ENCODE results near the gene TMEM266. TPM values are rescaled to one million over a fixed set of nuclear protein-coding genes. Genes with fewer than 3 reads are reported as not detected.

Gene TMEM266
- total RNA-seq, 5 donors from 2014 or later (not counting 1 experiment from before 2014, with no cell fraction given), result 0.16 TPM; not detected in 4

DNA sequence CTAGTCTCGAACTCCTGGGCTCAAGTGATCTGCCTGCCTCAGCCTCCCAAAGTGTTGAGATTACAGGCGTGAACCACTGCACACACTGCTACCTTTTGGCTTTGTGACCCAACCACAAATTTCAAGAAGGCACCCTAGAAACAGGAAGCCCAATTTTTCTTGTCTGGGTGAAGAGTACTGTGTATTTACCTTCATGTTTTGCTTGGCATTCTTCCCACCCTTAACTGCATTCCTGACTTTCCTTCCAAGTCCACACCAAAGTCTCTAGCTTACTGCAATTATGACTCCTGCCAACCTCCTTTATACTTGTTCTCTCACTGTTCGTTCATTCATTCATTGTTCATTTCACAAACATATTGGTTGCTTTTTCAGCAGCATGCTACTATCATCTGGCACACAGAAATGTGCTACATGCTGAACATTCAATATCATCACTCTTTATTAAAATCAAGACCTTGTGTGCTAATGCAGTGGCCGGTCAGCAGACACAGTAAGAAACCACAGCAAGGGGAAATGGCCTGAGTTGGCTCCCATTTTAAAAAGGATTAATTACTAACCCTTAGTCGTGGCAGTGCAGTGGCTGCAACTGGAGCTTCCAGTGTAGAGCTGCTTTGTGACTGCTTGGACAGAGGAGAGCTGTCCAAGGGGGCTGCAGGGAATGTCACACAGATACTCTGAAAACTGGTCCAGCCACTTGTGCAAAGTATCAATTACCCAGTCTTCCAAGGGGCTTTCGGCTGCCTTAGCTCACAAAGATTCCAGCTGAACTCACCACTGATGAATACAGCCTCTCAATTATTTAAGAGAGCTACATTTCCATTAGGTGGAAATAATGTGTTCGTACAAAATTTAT, 157.5 kb downstream of the TMEM266 start:
- WGBS (ENCODE audit: insufficient coverage), result 94% methylated on average over 3 of the region's 7 CpGs
- no peak overlapping the region for H3K27ac ChIP-seq (ENCODE audit: low read length)
- H3K36me3 ChIP-seq (ENCODE audit: control insufficient read depth in 2 of 2, extremely low read depth in 1 of 2, insufficient read depth in 1 of 2, low read length in 1 of 2), result peaks cover 11 to 15% of the 10 kb centered on the region in 2 donors
- no peak for ATAC-seq (replicated peaks in 1 of 4)
- no peaks in the 10 kb centered on the region for H3K9me3 ChIP-seq
- DNase-seq, result no peak
- peaks cover 58% of the 10 kb centered on the region for H3K36me3 Mint-ChIP-seq
- no peak overlapping the region for H3K27ac Mint-ChIP-seq
- no peaks in the 10 kb centered on the region for H3K9me3 Mint-ChIP-seq
- ChIA-PET CTCF (interaction anchor here in 1 of 2 donors (0.7 kb wide), 1 partner anchor 45 kb away, joined by 3 read pairs; no protein-coding TSS in a partner anchor), POLR2A (interaction anchor here in 1 of 2 donors (0.7 kb wide), 1 partner anchor 562 kb away, joined by 3 read pairs; no protein-coding TSS in a partner anchor)
- no peaks in the 10 kb centered on the region for H3K4me1 ChIP-seq (ENCODE audit: control insufficient read depth in 1 of 2, extremely low read depth in 1 of 2, insufficient read depth in 2 of 2, low read length in 2 of 2)
- no peaks in the 10 kb centered on the region for H3K27me3 Mint-ChIP-seq
- H3K4me3 ChIP-seq (ENCODE audit: control insufficient read depth in 1 of 2, extremely low read depth in 1 of 2, low read length in 1 of 2), result no peak overlapping the region
- no peaks in the 10 kb centered on the region for H3K27me3 ChIP-seq (replicated peaks in 1 of 2; ENCODE audit: control insufficient read depth in 2 of 2, extremely low read depth in 1 of 2, insufficient read depth in 2 of 2, low read length in 1 of 2)
- peaks cover 0 to 6% (median 3%) of the 10 kb centered on the region in 3 donors for H3K4me1 Mint-ChIP-seq
- no peak overlapping the region for H3K4me3 Mint-ChIP-seq

GRCh38 chr15:76217882-76218217, 158.1 kb downstream of the TMEM266 start:
- H3K36me3 Mint-ChIP-seq, result peaks cover 56% of the 10 kb centered on the region
- no peaks in the 10 kb centered on the region for H3K4me1 ChIP-seq (ENCODE audit: control insufficient read depth in 1 of 2, extremely low read depth in 1 of 2, insufficient read depth in 2 of 2, low read length in 2 of 2)
- no peaks in the 10 kb centered on the region for H3K27me3 ChIP-seq (replicated peaks in 1 of 2; ENCODE audit: control insufficient read depth in 2 of 2, extremely low read depth in 1 of 2, insufficient read depth in 2 of 2, low read length in 1 of 2)
- WGBS (ENCODE audit: insufficient coverage), result 100% methylated on average over 2 of the region's 5 CpGs
- H3K9me3 ChIP-seq, result no peaks in the 10 kb centered on the region
- H3K4me1 Mint-ChIP-seq, result peaks cover 0 to 6% (median 3%) of the 10 kb centered on the region in 3 donors
- H3K27me3 Mint-ChIP-seq, result no peaks in the 10 kb centered on the region
- H3K27ac Mint-ChIP-seq, result no peak overlapping the region
- ATAC-seq (replicated peaks in 1 of 4) (no peak), DNase-seq (no peak)
- ChIA-PET CTCF (interaction anchor here in 1 of 2 donors (0.7 kb wide), 1 partner anchor 45 kb away, joined by 3 read pairs; no protein-coding TSS in a partner anchor), POLR2A (no interaction called here)
- no peak overlapping the region for H3K4me3 ChIP-seq (ENCODE audit: control insufficient read depth in 1 of 2, extremely low read depth in 1 of 2, low read length in 1 of 2)
- H3K27ac ChIP-seq (ENCODE audit: low read length), result no peak overlapping the region
- peaks cover 11 to 15% of the 10 kb centered on the region in 2 donors for H3K36me3 ChIP-seq (ENCODE audit: control insufficient read depth in 2 of 2, extremely low read depth in 1 of 2, insufficient read depth in 1 of 2, low read length in 1 of 2)
- H3K9me3 Mint-ChIP-seq, result no peaks in the 10 kb centered on the region
- H3K4me3 Mint-ChIP-seq, result no peak overlapping the region

GRCh38 chr15:76221085-76221767, 161.4 kb downstream of the TMEM266 start:
- ATAC-seq (replicated peaks in 1 of 4) (no peak), DNase-seq (no peak)
- Mint-ChIP-seq H3K27ac (no peak overlapping the region), H3K4me3 (no peak overlapping the region), H3K27me3 (no peaks in the 10 kb centered on the region), H3K36me3 (peaks cover 60% of the 10 kb centered on the region), H3K9me3 (no peaks in the 10 kb centered on the region), H3K4me1 (peaks cover 0 to 6% (median 3%) of the 10 kb centered on the region in 3 donors)
- CTCF ChIA-PET, result no interaction called here
- no CpG with 5 or more reads among the region's 1 CpG for WGBS (ENCODE audit: insufficient coverage)
- H3K4me3 ChIP-seq (ENCODE audit: control insufficient read depth in 1 of 2, extremely low read depth in 1 of 2, low read length in 1 of 2), result no peak overlapping the region
- H3K27me3 ChIP-seq (replicated peaks in 1 of 2; ENCODE audit: control insufficient read depth in 2 of 2, extremely low read depth in 1 of 2, insufficient read depth in 2 of 2, low read length in 1 of 2), result no peaks in the 10 kb centered on the region
- H3K27ac ChIP-seq (ENCODE audit: low read length), result no peak overlapping the region
- peaks cover 4 to 20% of the 10 kb centered on the region in 2 donors for H3K36me3 ChIP-seq (ENCODE audit: control insufficient read depth in 2 of 2, extremely low read depth in 1 of 2, insufficient read depth in 1 of 2, low read length in 1 of 2)
- POLR2A ChIA-PET, result no interaction called here
- H3K4me1 ChIP-seq (ENCODE audit: control insufficient read depth in 1 of 2, extremely low read depth in 1 of 2, insufficient read depth in 2 of 2, low read length in 2 of 2), result no peaks in the 10 kb centered on the region
- no peaks in the 10 kb centered on the region for H3K9me3 ChIP-seq

DNA sequence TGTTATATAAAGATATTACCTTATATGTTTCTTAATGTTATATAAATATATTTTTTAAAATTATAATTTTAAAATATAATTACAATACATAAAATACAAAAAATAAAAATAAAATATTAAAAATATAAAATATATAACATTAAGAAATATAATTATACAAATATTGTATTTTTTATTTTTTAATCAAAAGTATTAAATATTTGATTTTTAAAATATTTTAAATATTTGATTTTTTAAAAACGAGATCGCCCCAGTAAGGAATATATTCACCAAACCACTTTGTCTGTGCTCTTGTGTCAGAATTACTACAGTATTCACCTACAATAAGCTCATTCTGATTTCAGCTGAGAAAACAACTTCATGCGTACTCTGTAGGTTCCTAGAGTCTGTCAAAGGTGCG, 162.4 kb downstream of the TMEM266 start:
- Mint-ChIP-seq H3K27me3 (no peaks in the 10 kb centered on the region), H3K4me1 (peaks cover 0 to 6% (median 3%) of the 10 kb centered on the region in 3 donors), H3K4me3 (no peak overlapping the region), H3K27ac (no peak overlapping the region), H3K9me3 (no peaks in the 10 kb centered on the region), H3K36me3 (peaks cover 57% of the 10 kb centered on the region)
- H3K36me3 ChIP-seq (ENCODE audit: control insufficient read depth in 2 of 2, extremely low read depth in 1 of 2, insufficient read depth in 1 of 2, low read length in 1 of 2), result peaks cover 4 to 24% of the 10 kb centered on the region in 2 donors
- DNase-seq (no peak), ATAC-seq (replicated peaks in 1 of 4) (no peak)
- H3K27me3 ChIP-seq (replicated peaks in 1 of 2; ENCODE audit: control insufficient read depth in 2 of 2, extremely low read depth in 1 of 2, insufficient read depth in 2 of 2, low read length in 1 of 2), result no peaks in the 10 kb centered on the region
- CTCF ChIA-PET, result no interaction called here
- no peak overlapping the region for H3K27ac ChIP-seq (ENCODE audit: low read length)
- POLR2A ChIA-PET, result no interaction called here
- 100% methylated on average over 1 of the region's 4 CpGs for WGBS (ENCODE audit: insufficient coverage)
- H3K4me1 ChIP-seq (ENCODE audit: control insufficient read depth in 1 of 2, extremely low read depth in 1 of 2, insufficient read depth in 2 of 2, low read length in 2 of 2), result no peaks in the 10 kb centered on the region
- H3K4me3 ChIP-seq (ENCODE audit: control insufficient read depth in 1 of 2, extremely low read depth in 1 of 2, low read length in 1 of 2), result no peak overlapping the region
- H3K9me3 ChIP-seq, result no peaks in the 10 kb centered on the region

GRCh38 chr15:76223521-76223920, 163.7 kb downstream of the TMEM266 start:
- H3K27ac Mint-ChIP-seq, result no peak overlapping the region

GRCh38 chr15:76229266-76229665, 169.5 kb downstream of the TMEM266 start:
- ChIA-PET CTCF (no interaction called here), POLR2A (no interaction called here)
- Mint-ChIP-seq H3K27ac (no peak overlapping the region), H3K9me3 (no peaks in the 10 kb centered on the region), H3K4me1 (no peaks in the 10 kb centered on the region), H3K36me3 (peaks cover 38% of the 10 kb centered on the region), H3K4me3 (no peak overlapping the region), H3K27me3 (no peaks in the 10 kb centered on the region)
- no CpG with 5 or more reads among the region's 1 CpG for whole genome bisulfite sequencing (ENCODE audit: insufficient coverage)
- Histone ChIP-seq H3K36me3 (ENCODE audit: control insufficient read depth in 2 of 2, extremely low read depth in 1 of 2, insufficient read depth in 1 of 2, low read length in 1 of 2) (peaks cover 0 to 28% of the 10 kb centered on the region in 2 donors), H3K27me3 (replicated peaks in 1 of 2; ENCODE audit: control insufficient read depth in 2 of 2, extremely low read depth in 1 of 2, insufficient read depth in 2 of 2, low read length in 1 of 2) (no peaks in the 10 kb centered on the region), H3K27ac (ENCODE audit: low read length) (no peak overlapping the region), H3K4me1 (ENCODE audit: control insufficient read depth in 1 of 2, extremely low read depth in 1 of 2, insufficient read depth in 2 of 2, low read length in 2 of 2) (no peaks in the 10 kb centered on the region), H3K9me3 (no peaks in the 10 kb centered on the region), H3K4me3 (ENCODE audit: control insufficient read depth in 1 of 2, extremely low read depth in 1 of 2, low read length in 1 of 2) (no peak overlapping the region)
- no peak for DNase-seq
- ATAC-seq (replicated peaks in 1 of 4), result no peak

More at GRCh38 chr15:76223521-76223920, 163.7 kb downstream of the TMEM266 start:
- Histone ChIP-seq H3K27me3 (replicated peaks in 1 of 2; ENCODE audit: control insufficient read depth in 2 of 2, extremely low read depth in 1 of 2, insufficient read depth in 2 of 2, low read length in 1 of 2) (no peaks in the 10 kb centered on the region), H3K4me3 (ENCODE audit: control insufficient read depth in 1 of 2, extremely low read depth in 1 of 2, low read length in 1 of 2) (no peak overlapping the region), H3K9me3 (no peaks in the 10 kb centered on the region), H3K4me1 (ENCODE audit: control insufficient read depth in 1 of 2, extremely low read depth in 1 of 2, insufficient read depth in 2 of 2, low read length in 2 of 2) (no peaks in the 10 kb centered on the region), H3K27ac (ENCODE audit: low read length) (no peak overlapping the region), H3K36me3 (ENCODE audit: control insufficient read depth in 2 of 2, extremely low read depth in 1 of 2, insufficient read depth in 1 of 2, low read length in 1 of 2) (peaks cover 0 to 24% of the 10 kb centered on the region in 2 donors)
- peaks cover 58% of the 10 kb centered on the region for H3K36me3 Mint-ChIP-seq
- ChIA-PET CTCF (no interaction called here), POLR2A (no interaction called here)
- H3K4me1 Mint-ChIP-seq, result peaks cover 0 to 4% (median 3%) of the 10 kb centered on the region in 3 donors
- no peak overlapping the region for H3K4me3 Mint-ChIP-seq
- no peaks in the 10 kb centered on the region for H3K27me3 Mint-ChIP-seq
- ATAC-seq (replicated peaks in 1 of 4) (no peak), DNase-seq (no peak)
- H3K9me3 Mint-ChIP-seq, result no peaks in the 10 kb centered on the region
- WGBS (ENCODE audit: insufficient coverage), result 94% methylated on average over 2 of the region's 2 CpGs
